CD14-positive monocyte (primary cell): ENCODE results near the gene LPCAT1. TPM values are rescaled to one million over a fixed set of nuclear protein-coding genes. Genes with fewer than 3 reads are reported as not detected.

Experiments used
- DNase-seq, 3 donors: peaks; one replicate each; pipeline ENCODE4 v3.0.0-alpha.2; 2011 to 2022
- H2AFZ ChIP-seq: 2 replicates; pipeline ENCODE4 v1.6.0; 2012; ENCODE audit warnings: mild to moderate bottlenecking, low read depth, low read length, inconsistent platforms; ENCODE audit not compliant: insufficient read depth, poor library complexity, severe bottlenecking
- H3K27ac ChIP-seq, 2 donors: 1 replicate in 1 of 2; 2 replicates in 1 of 2; pipeline ENCODE4 v1.5.1; 2012 to 2013; ENCODE audit warnings: low read length in 2 of 2, control low read depth in 1 of 2, inconsistent platforms in 1 of 2, low read depth in 1 of 2, mild to moderate bottlenecking in 1 of 2
- H3K27me3 ChIP-seq, 2 donors: one replicate each; pipeline versions ENCODE4 v1.6.0 to v1.6.1; 2011 to 2013; ENCODE audit warnings: low read length in 2 of 2; ENCODE audit not compliant: control insufficient read depth in 2 of 2, insufficient read depth in 2 of 2
- H3K36me3 ChIP-seq, 2 donors: replicated peaks in 1 of 2; 1 replicate in 1 of 2; 2 replicates in 1 of 2; pipeline versions ENCODE4 v1.5.1 to v1.6.1; 2012 to 2013; ENCODE audit warnings: low read length in 2 of 2, control low read depth in 1 of 2, inconsistent platforms in 1 of 2, mild to moderate bottlenecking in 1 of 2; ENCODE audit not compliant: insufficient read depth in 2 of 2, control insufficient read depth in 1 of 2
- H3K4me1 ChIP-seq, 2 donors: 1 replicate in 1 of 2; 2 replicates in 1 of 2; pipeline versions ENCODE4 v1.5.1 to v1.6.1; 2012 to 2013; ENCODE audit warnings: low read length in 2 of 2, control low read depth in 1 of 2, inconsistent platforms in 1 of 2, mild to moderate bottlenecking in 1 of 2, moderate library complexity in 1 of 2; ENCODE audit not compliant: insufficient read depth in 2 of 2, control insufficient read depth in 1 of 2
- H3K4me2 ChIP-seq: replicated peaks from 2 replicates; pipeline ENCODE3; 2012; ENCODE audit warnings: low read length, moderate library complexity, mild to moderate bottlenecking; ENCODE audit not compliant: poor library complexity, severe bottlenecking; ENCODE audit errors: extremely low read depth
- H3K4me3 ChIP-seq, 3 experiments: fragments of 200-600 bp in 1 of 3; sonication (generic) in 1 of 3; replicated peaks in 1 of 3; 1 replicate in 2 of 3; 2 replicates in 1 of 3; pipeline ENCODE4 v1.5.1; 2011 to 2013; ENCODE audit warnings: low read length in 3 of 3, mild to moderate bottlenecking in 3 of 3, control low read depth in 2 of 3, low read depth in 2 of 3, inconsistent platforms in 1 of 3, moderate library complexity in 1 of 3
- H3K79me2 ChIP-seq: 2 replicates; pipeline ENCODE4 v1.6.0; 2012; ENCODE audit warnings: mild to moderate bottlenecking, control low read depth, inconsistent platforms, low read length, moderate library complexity; ENCODE audit not compliant: insufficient read depth
- H3K9ac ChIP-seq: 2 replicates; pipeline ENCODE4 v1.6.0; 2017; ENCODE audit warnings: low read length, mild to moderate bottlenecking; ENCODE audit not compliant: insufficient read depth, poor library complexity, severe bottlenecking
- H3K9me3 ChIP-seq, 2 donors: replicated peaks in 1 of 2; 1 replicate in 1 of 2; 2 replicates in 1 of 2; pipeline versions ENCODE4 v1.5.1 to v1.6.1; 2012 to 2013; ENCODE audit warnings: low read length in 2 of 2, control low read depth in 1 of 2; ENCODE audit not compliant: control insufficient read depth in 1 of 2, insufficient read depth in 1 of 2
- H4K20me1 ChIP-seq: 2 replicates; pipeline ENCODE4 v1.6.0; 2012; ENCODE audit warnings: mild to moderate bottlenecking, low read length, control low read depth, moderate library complexity; ENCODE audit not compliant: insufficient read depth
- H3K27ac Mint-ChIP-seq, 7 donors: one replicate each; pipeline ENCODE4 v1.8.0; 2020; ENCODE audit warnings: mild to moderate bottlenecking in 7 of 7, mixed read lengths in 7 of 7, moderate library complexity in 6 of 7, inconsistent platforms in 2 of 7
- H3K27me3 Mint-ChIP-seq, 3 donors: one replicate each; pipeline ENCODE4 v1.8.0; 2021 to 2022; ENCODE audit warnings: low read depth in 3 of 3, mild to moderate bottlenecking in 3 of 3, mixed read lengths in 3 of 3, moderate library complexity in 3 of 3, inconsistent platforms in 1 of 3
- H3K36me3 Mint-ChIP-seq, 2 donors: one replicate each; pipeline ENCODE4 v1.8.0; 2020; ENCODE audit warnings: mixed read lengths in 2 of 2, inconsistent platforms in 1 of 2, mild to moderate bottlenecking in 1 of 2
- H3K4me1 Mint-ChIP-seq: one replicate; pipeline ENCODE4 v1.8.0; 2020; ENCODE audit warnings: mild to moderate bottlenecking, mixed read lengths
- H3K4me3 Mint-ChIP-seq, 2 donors: one replicate each; pipeline ENCODE4 v1.8.0; 2020; ENCODE audit warnings: mild to moderate bottlenecking in 2 of 2, mixed read lengths in 2 of 2, moderate library complexity in 1 of 2
- H3K9me3 Mint-ChIP-seq, 7 donors: one replicate each; pipeline ENCODE4 v1.8.0; 2020 to 2022; ENCODE audit warnings: mixed read lengths in 7 of 7, mild to moderate bottlenecking in 6 of 7, moderate library complexity in 6 of 7, inconsistent platforms in 2 of 7
- CTCF ChIP-seq: fragments of 200-600 bp; IDR thresholded peaks from one replicate; pipeline ENCODE4 v1.8.0; 2022; ENCODE audit warnings: antibody characterized with exemption, mild to moderate bottlenecking
- WGBS: methylation state at CpG from one replicate; pipeline ENCODE4 v1.1.5; 2013; ENCODE audit warnings: missing lambda C conversion rate; ENCODE audit not compliant: insufficient coverage; 5-methylcytosine and 5-hydroxymethylcytosine counted together
- intact Hi-C, 2 donors: fragments of 100-400 bp; cut with micrococcal nuclease; formaldehyde crosslinking; loops; one replicate each; pipeline versions ENCODE4 v1.15.0 to v1.15.1; 2023
- polyA plus RNA-seq, 3 donors: library from polyadenylated mRNA; depleted of rRNA in 1 of 3; unstranded in 2 of 3; stranded (reverse) in 1 of 3; fragments of 300-500 nt in 2 of 3; fragments of >200 nt in 1 of 3; fragmentation: Illumina TruSeq in 2 of 3; gene quantifications; 1 replicate in 2 of 3; 2 replicates in 1 of 3; pipeline ENCODE4 v1.2.3, GENCODE V29; 2012 to 2021

The LPCAT1 gene
- polyA plus RNA-seq, 3 donors: 34.1 to 53.9 (median 34.8) TPM

- TF ChIP-seq CTCF: no peak
- Mint-ChIP-seq H3K36me3 (peaks cover 70 to 76% of the 10 kb centered on the region in 2 donors), H3K27ac (peak overlapping the region; percentile 94 to 100 (median 98)), H3K4me1 (peaks cover 86% of the 10 kb centered on the region), H3K27me3 (peaks cover 0 to 4% (median 2%) of the 10 kb centered on the region in 3 donors), H3K4me3 (peak overlapping the region; percentile 58 to 85), H3K9me3 (peaks cover 0 to under 1% (median 0%) of the 10 kb centered on the region in 7 donors)
- Histone ChIP-seq H3K9me3 (no peaks in the 10 kb centered on the region), H2AFZ (no peak overlapping the region), H3K27me3 (no peaks in the 10 kb centered on the region), H3K4me3 (peak overlapping the region in 2 of 3 experiments; percentile 22 to 51), H4K20me1 (no peaks in the 10 kb centered on the region), H3K4me1 (peaks cover 77 to 88% of the 10 kb centered on the region in 2 donors), H3K36me3 (peaks cover 24 to 37% of the 10 kb centered on the region in 2 donors), H3K27ac (peak overlapping the region; percentile 98), H3K4me2 (peak overlapping the region; percentile 44), H3K9ac (peak overlapping the region; percentile 76), H3K79me2 (peaks cover 64% of the 10 kb centered on the region)
- intact Hi-C loops: loop anchor here in 1 of 2 donors (2.0 kb wide), 1 partner anchor 14 kb away; no protein-coding TSS in a partner anchor
- 31% methylated on average over 38 of the region's 50 CpGs for WGBS
- DNase-seq: peak; percentile 86 to 95 (median 87)
These were observed 28.8 kb downstream of the LPCAT1 start for GRCh38 chr5:1494780-1495524.

DNA sequence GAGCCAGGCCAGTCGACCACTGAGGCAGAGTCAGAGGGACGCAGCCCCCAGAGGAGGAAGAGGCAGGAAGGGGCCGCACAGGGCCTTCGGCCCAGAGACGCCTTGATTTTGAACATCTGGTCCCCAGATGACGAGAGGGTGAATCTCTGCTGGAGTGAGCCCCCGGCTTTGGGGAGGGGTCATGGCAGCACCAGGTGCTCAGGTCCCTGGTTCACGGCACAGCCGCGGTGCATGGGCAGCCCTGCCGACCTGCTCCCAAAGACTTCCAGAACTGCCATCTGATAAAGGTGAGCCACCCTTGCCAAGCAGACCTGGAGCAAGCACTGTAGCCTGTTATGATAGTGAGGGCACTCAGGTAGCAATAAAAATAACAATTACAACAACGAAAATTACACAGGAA, 29.8 kb downstream of the LPCAT1 start:
- peak overlapping the region; percentile 42 to 58 for H3K4me3 Mint-ChIP-seq
- no peak for TF ChIP-seq CTCF
- no peaks in the 10 kb centered on the region for H3K9me3 ChIP-seq
- peak overlapping the region; percentile 85 to 100 (median 97) for H3K27ac Mint-ChIP-seq
- H3K4me1 Mint-ChIP-seq: peaks cover 88% of the 10 kb centered on the region
- 97% methylated on average over 10 of the region's 12 CpGs for WGBS
- peak overlapping the region in 1 of 3 experiments; percentile 51 for H3K4me3 ChIP-seq
- no peaks in the 10 kb centered on the region for H3K27me3 ChIP-seq
- peak overlapping the region; percentile 44 for H3K4me2 ChIP-seq
- peaks cover 21 to 44% of the 10 kb centered on the region in 2 donors for H3K36me3 ChIP-seq
- H3K27ac ChIP-seq: peak overlapping the region; percentile 98
- peaks cover 0 to 3% (median 0%) of the 10 kb centered on the region in 7 donors for H3K9me3 Mint-ChIP-seq
- intact Hi-C loops: loop anchor here in 1 of 2 donors (2.0 kb wide), 1 partner anchor 13 kb away; no protein-coding TSS in a partner anchor
- peaks cover 71 to 78% of the 10 kb centered on the region in 2 donors for H3K36me3 Mint-ChIP-seq
- peaks cover 79 to 88% of the 10 kb centered on the region in 2 donors for H3K4me1 ChIP-seq
- H2AFZ ChIP-seq: no peak overlapping the region
- no peak for DNase-seq
- H4K20me1 ChIP-seq: no peaks in the 10 kb centered on the region
- peaks cover 57% of the 10 kb centered on the region for H3K79me2 ChIP-seq
- H3K27me3 Mint-ChIP-seq: peaks cover 0 to 4% (median 2%) of the 10 kb centered on the region in 3 donors
- H3K9ac ChIP-seq: peak overlapping the region; percentile 76
